MCF 10A (cell line): Measurements from ENCODE around the gene DYNC1H1. TPM values are rescaled to one million over a fixed set of nuclear protein-coding genes. Genes with fewer than 3 reads are reported as not detected.

ENCODE experiments used
- BruUV-seq: library from RNA; stranded (reverse); fragments of 400-500 nt; replicated peaks from 2 replicates; lab custom pipeline; 2021; lab: Mats Ljungman, UMichigan
- CTCF ChIA-PET: fragments of 300-600 bp; sonication (Branson Sonifier 250); formaldehyde crosslinking; extraction: SDS; loops from one replicate; lab custom pipeline; 2021; ENCODE audit warnings: antibody characterized with exemption, inconsistent platforms; lab: Yijun Ruan, JAX
- POLR2A ChIA-PET: fragments of 300-600, 350-650 bp; sonication (Branson Sonifier 250); formaldehyde crosslinking; extraction: SDS; loops from one replicate; lab custom pipeline; 2020; ENCODE audit warnings: antibody characterized with exemption, inconsistent platforms; lab: Yijun Ruan, JAX
- DNase-seq: peaks from one replicate; pipeline ENCODE4 v3.0.0-alpha.2; 2018; ENCODE audit not compliant: unreplicated experiment
- H3K27ac Mint-ChIP-seq: one replicate; pipeline ENCODE4 v1.8.0; 2022; ENCODE audit warnings: mild to moderate bottlenecking, low read depth, mixed read lengths; ENCODE audit not compliant: unreplicated experiment
- H3K27me3 Mint-ChIP-seq: one replicate; pipeline ENCODE4 v1.8.0; 2022; ENCODE audit warnings: mixed read lengths; ENCODE audit not compliant: insufficient read depth, unreplicated experiment
- H3K36me3 Mint-ChIP-seq: one replicate; pipeline ENCODE4 v1.8.0; 2022; ENCODE audit warnings: mild to moderate bottlenecking, moderate library complexity, mixed read lengths; ENCODE audit not compliant: insufficient read depth, unreplicated experiment
- H3K4me1 Mint-ChIP-seq: one replicate; pipeline ENCODE4 v1.8.0; 2022; ENCODE audit warnings: mixed read lengths; ENCODE audit not compliant: insufficient read depth, unreplicated experiment
- H3K4me3 Mint-ChIP-seq: one replicate; pipeline ENCODE4 v1.8.0; 2022; ENCODE audit warnings: mild to moderate bottlenecking, moderate library complexity, mixed read lengths; ENCODE audit not compliant: unreplicated experiment
- H3K9me3 Mint-ChIP-seq: one replicate; pipeline ENCODE4 v1.8.0; 2022; ENCODE audit warnings: mixed read lengths; ENCODE audit not compliant: unreplicated experiment
- CTCF ChIP-seq: fragments of 200-600 bp; IDR thresholded peaks from one replicate; pipeline ENCODE4 v1.8.0; 2022; ENCODE audit warnings: antibody characterized with exemption, mild to moderate bottlenecking; ENCODE audit not compliant: unreplicated experiment
- intact Hi-C: fragments of 100-400 bp; cut with micrococcal nuclease; formaldehyde crosslinking; loops from 2 replicates; pipeline ENCODE4 v1.14.1; 2022
- total RNA-seq: library from RNA; stranded (reverse); gene quantifications from 2 replicates; pipeline ENCODE4 v1.2.3, GENCODE V29; 2022

Gene DYNC1H1
- total RNA-seq, 1 experiment from 2014 or later: 704 TPM

DNA sequence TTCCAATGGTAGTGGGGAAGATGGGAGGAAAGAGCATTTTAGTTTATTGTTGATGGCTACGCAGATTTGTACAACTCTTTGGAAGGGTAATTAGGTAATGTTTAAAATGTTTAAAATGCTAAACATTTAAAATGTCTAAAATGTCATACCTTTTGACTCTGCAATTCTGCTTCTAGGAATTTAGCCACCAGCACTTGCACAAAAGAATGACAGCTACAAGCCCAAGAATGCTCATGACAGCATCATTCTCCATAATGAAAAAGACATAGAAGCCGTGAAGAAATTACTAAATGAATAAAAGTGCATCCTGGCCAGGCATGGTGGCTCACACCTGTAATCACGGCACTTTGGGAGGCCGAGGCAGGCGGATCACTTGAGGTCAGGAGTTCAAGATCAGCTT is 19.9 kb upstream of the DYNC1H1 start:
- ChIA-PET CTCF (interaction anchor here (0.7 kb wide), 1 partner anchor 11 kb away, joined by 3 read pairs; no protein-coding TSS in a partner anchor), POLR2A (no interaction called here)
- Mint-ChIP-seq H3K27me3 (peaks cover 22% of the 10 kb centered on the region), H3K9me3 (no peaks in the 10 kb centered on the region), H3K4me1 (peaks cover 8% of the 10 kb centered on the region), H3K36me3 (peaks cover 8% of the 10 kb centered on the region), H3K27ac (no peak overlapping the region), H3K4me3 (no peak overlapping the region)
- DNase-seq: no peak
- no peak for TF ChIP-seq CTCF
- intact Hi-C loops: no loop called here
- no TSS peak for BruUV-seq

- Mint-ChIP-seq H3K27me3 (peaks cover 22% of the 10 kb centered on the region), H3K27ac (no peak overlapping the region), H3K4me1 (peaks cover 9% of the 10 kb centered on the region), H3K9me3 (no peaks in the 10 kb centered on the region), H3K36me3 (peaks cover 8% of the 10 kb centered on the region), H3K4me3 (no peak overlapping the region)
- BruUV-seq: no TSS peak
- no peak for DNase-seq
- intact Hi-C loops: no loop called here
- POLR2A ChIA-PET: no interaction called here
- CTCF ChIA-PET: no interaction called here
- TF ChIP-seq CTCF: no peak
These were observed 19.2 kb upstream of the DYNC1H1 start for GRCh38 chr14:101945171-101945570.

GRCh38 chr14:101947577-101947903 is 16.8 kb upstream of the DYNC1H1 start:
- POLR2A ChIA-PET: interaction anchor here (0.6 to 3.2 kb wide), 15 partner anchors 14 to 369 kb away, joined by 3 to 36 read pairs (median 5); no protein-coding TSS in a partner anchor
- TF ChIP-seq CTCF: no peak
- peaks cover 8% of the 10 kb centered on the region for H3K27me3 Mint-ChIP-seq
- H3K27ac Mint-ChIP-seq: peak overlapping the region; percentile 100
- peaks cover 9% of the 10 kb centered on the region for H3K4me1 Mint-ChIP-seq
- H3K9me3 Mint-ChIP-seq: no peaks in the 10 kb centered on the region
- peak overlapping the region; percentile 94 for H3K4me3 Mint-ChIP-seq
- CTCF ChIA-PET: interaction anchor here (1.1 to 2.4 kb wide), 3 partner anchors 14 to 375 kb away, joined by 3 to 6 read pairs (median 4); no protein-coding TSS in a partner anchor
- TSS peak; percentile 97 for BruUV-seq
- DNase-seq: no peak
- intact Hi-C loops: no loop called here
- H3K36me3 Mint-ChIP-seq: peaks cover 8% of the 10 kb centered on the region

- Mint-ChIP-seq H3K4me3 (peak overlapping the region; percentile 94), H3K36me3 (peaks cover 8% of the 10 kb centered on the region), H3K4me1 (peaks cover 9% of the 10 kb centered on the region), H3K27me3 (peaks cover 2% of the 10 kb centered on the region), H3K27ac (peak overlapping the region; percentile 100), H3K9me3 (no peaks in the 10 kb centered on the region)
- ChIA-PET POLR2A (interaction anchor here (0.6 to 3.2 kb wide), 35 partner anchors 8 to 369 kb away, joined by 3 to 36 read pairs (median 5); partner anchors contain the start of gene DYNC1H1), CTCF (interaction anchor here (0.6 to 2.4 kb wide), 5 partner anchors 10 to 374 kb away, joined by 3 to 12 read pairs (median 4); no protein-coding TSS in a partner anchor)
- no peak for TF ChIP-seq CTCF
- intact Hi-C loops: loop anchor here (1.0 kb wide), 2 partner anchors 217 to 241 kb away; no protein-coding TSS in a partner anchor
- no TSS peak for BruUV-seq
- peak; percentile 100 for DNase-seq
These were observed 16.3 kb upstream of the DYNC1H1 start for GRCh38 chr14:101947904-101948665.
